A673 (cell line): ENCODE results near the gene DTWD1. TPM values are rescaled to one million over a fixed set of nuclear protein-coding genes. Genes with fewer than 3 reads are reported as not detected.

ENCODE experiments used
- BruUV-seq: library from RNA; stranded (reverse); fragments of 400-500 nt; replicated peaks from 2 replicates; lab custom pipeline; 2021; lab: Mats Ljungman, UMichigan
- CTCF ChIA-PET: fragments of 300-600 bp; sonication (Branson Sonifier 250); formaldehyde crosslinking; loops from one replicate; lab custom pipeline; 2022; ENCODE audit warnings: antibody characterized with exemption; lab: Charles Lee
- POLR2A ChIA-PET: fragments of 300-600 bp; sonication (Branson Sonifier 250); formaldehyde crosslinking; loops from one replicate; lab custom pipeline; 2022; ENCODE audit warnings: antibody characterized with exemption; ENCODE audit not compliant: low non-redundant PET; lab: Charles Lee
- DNase-seq: peaks from one replicate; pipeline ENCODE4 v3.0.0-alpha.2; 2015; ENCODE audit warnings: low spot score
- H3K27ac ChIP-seq: fragments of 200-600 bp; sonication (generic); 2 replicates; pipeline ENCODE4 v1.5.1; 2016; ENCODE audit warnings: mixed run types, low read depth, mild to moderate bottlenecking, mixed read lengths, antibody characterized with exemption, low read length; ENCODE audit not compliant: poor library complexity, severe bottlenecking
- H3K27me3 ChIP-seq: fragments of 200-600 bp; sonication (generic); replicated peaks from 2 replicates; pipeline ENCODE4 v1.6.1; 2017; ENCODE audit warnings: mixed run types, low read depth, mild to moderate bottlenecking, mixed read lengths, antibody characterized with exemption, low read length; ENCODE audit not compliant: insufficient read depth, poor library complexity
- H3K36me3 ChIP-seq: fragments of 200-600 bp; sonication (generic); 2 replicates; pipeline ENCODE4 v1.6.1; 2016; ENCODE audit warnings: mixed run types, mild to moderate bottlenecking, mixed read lengths, antibody characterized with exemption, low read length; ENCODE audit not compliant: insufficient read depth, poor library complexity, severe bottlenecking
- H3K4me1 ChIP-seq: fragments of 200-600 bp; sonication (generic); 2 replicates; pipeline ENCODE4 v1.6.1; 2017; ENCODE audit warnings: mixed run types, mild to moderate bottlenecking, mixed read lengths, antibody characterized with exemption, low read length; ENCODE audit not compliant: insufficient read depth, poor library complexity, severe bottlenecking
- H3K4me3 ChIP-seq: fragments of 200-600 bp; sonication (generic); 2 replicates; pipeline ENCODE4 v1.5.1; 2016; ENCODE audit warnings: low read depth, mixed run types, mild to moderate bottlenecking, mixed read lengths, low read length; ENCODE audit not compliant: poor library complexity, severe bottlenecking
- H3K9me3 ChIP-seq: fragments of 200-600 bp; sonication (generic); 2 replicates; pipeline ENCODE4 v1.6.1; 2016; ENCODE audit warnings: mixed run types, low read depth, mild to moderate bottlenecking, mixed read lengths, antibody characterized with exemption, low read length; ENCODE audit not compliant: poor library complexity, severe bottlenecking
- EZH2 ChIP-seq: fragments of 200-600 bp; sonication (generic); IDR thresholded peaks from 2 replicates; pipeline ENCODE4 v1.6.1; 2017; ENCODE audit warnings: borderline replicate concordance, low read depth, mild to moderate bottlenecking, mixed read lengths, antibody characterized with exemption, low read length; ENCODE audit not compliant: poor library complexity, severe bottlenecking
- intact Hi-C: fragments of 100-400 bp; cut with micrococcal nuclease; formaldehyde crosslinking; loops from one replicate; pipeline ENCODE4 v1.10.0; 2022; ENCODE audit not compliant: unreplicated experiment
- total RNA-seq: library from RNA; stranded (reverse); gene quantifications from 2 replicates; pipeline ENCODE4 v1.2.3, GENCODE V29; 2021
- TF ChIP-seq, protein P1 (sequence below): fragments of 300-800, 200-600 bp; sonication (generic); conservative IDR thresholded peaks from 2 replicates; pipeline ENCODE4 v1.5.1; 2017; ENCODE audit warnings: low read depth, mild to moderate bottlenecking, antibody characterized with exemption, low read length, moderate library complexity, mixed read lengths

The DTWD1 gene
- total RNA-seq, 1 experiment from 2014 or later, result 16.5 TPM

GRCh38 chr15:49620199-49620598 lies 649 bp upstream of the DTWD1 start:
- POLR2A ChIA-PET, result no interaction called here
- H3K4me3 ChIP-seq, result peak overlapping the region; percentile 67
- TF ChIP-seq, protein P1, sequence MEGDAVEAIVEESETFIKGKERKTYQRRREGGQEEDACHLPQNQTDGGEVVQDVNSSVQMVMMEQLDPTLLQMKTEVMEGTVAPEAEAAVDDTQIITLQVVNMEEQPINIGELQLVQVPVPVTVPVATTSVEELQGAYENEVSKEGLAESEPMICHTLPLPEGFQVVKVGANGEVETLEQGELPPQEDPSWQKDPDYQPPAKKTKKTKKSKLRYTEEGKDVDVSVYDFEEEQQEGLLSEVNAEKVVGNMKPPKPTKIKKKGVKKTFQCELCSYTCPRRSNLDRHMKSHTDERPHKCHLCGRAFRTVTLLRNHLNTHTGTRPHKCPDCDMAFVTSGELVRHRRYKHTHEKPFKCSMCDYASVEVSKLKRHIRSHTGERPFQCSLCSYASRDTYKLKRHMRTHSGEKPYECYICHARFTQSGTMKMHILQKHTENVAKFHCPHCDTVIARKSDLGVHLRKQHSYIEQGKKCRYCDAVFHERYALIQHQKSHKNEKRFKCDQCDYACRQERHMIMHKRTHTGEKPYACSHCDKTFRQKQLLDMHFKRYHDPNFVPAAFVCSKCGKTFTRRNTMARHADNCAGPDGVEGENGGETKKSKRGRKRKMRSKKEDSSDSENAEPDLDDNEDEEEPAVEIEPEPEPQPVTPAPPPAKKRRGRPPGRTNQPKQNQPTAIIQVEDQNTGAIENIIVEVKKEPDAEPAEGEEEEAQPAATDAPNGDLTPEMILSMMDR, result no peak
- no peak for TF ChIP-seq EZH2
- H3K27me3 ChIP-seq, result no peaks in the 10 kb centered on the region
- TSS peak; percentile 87 for BruUV-seq
- peak; percentile 17 for DNase-seq
- peaks cover 6% of the 10 kb centered on the region for H3K36me3 ChIP-seq
- H3K4me1 ChIP-seq, result peaks cover 8% of the 10 kb centered on the region
- H3K9me3 ChIP-seq, result no peaks in the 10 kb centered on the region
- CTCF ChIA-PET, result no interaction called here
- H3K27ac ChIP-seq, result peak overlapping the region; percentile 90
- intact Hi-C loops, result loop anchor here (10.0 kb wide), 1 partner anchor 65 kb away; no protein-coding TSS in a partner anchor

DNA sequence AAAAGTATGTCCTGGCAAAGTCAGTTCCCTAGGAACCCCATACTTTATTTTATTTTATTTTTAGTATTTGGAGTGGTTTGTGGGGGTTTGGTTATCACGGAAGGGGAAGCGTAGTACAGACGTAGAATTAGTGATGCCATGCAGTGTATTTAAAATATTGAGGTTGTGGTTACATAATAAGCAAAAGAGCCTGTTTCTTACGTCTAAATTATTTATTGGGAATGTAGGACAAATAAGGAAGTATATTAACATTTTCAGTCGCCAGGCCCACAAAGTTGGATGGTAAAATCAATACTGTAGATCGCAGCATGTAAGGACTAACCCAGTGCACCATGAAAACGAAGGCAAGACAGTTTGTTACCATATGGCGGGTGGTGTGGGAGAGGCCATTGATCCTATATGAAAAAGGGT lies 558 bp downstream of the DTWD1 start:
- Histone ChIP-seq H3K4me1 (peaks cover 8% of the 10 kb centered on the region), H3K4me3 (peak overlapping the region; percentile 67), H3K36me3 (peaks cover 17% of the 10 kb centered on the region), H3K27me3 (no peaks in the 10 kb centered on the region), H3K27ac (peak overlapping the region; percentile 90), H3K9me3 (peaks cover 6% of the 10 kb centered on the region)
- no TSS peak for BruUV-seq
- TF ChIP-seq, protein P1, result no peak
- TF ChIP-seq EZH2, result no peak
- intact Hi-C loops, result loop anchor here (10.0 kb wide), 1 partner anchor 63 kb away; no protein-coding TSS in a partner anchor
- DNase-seq, result peak; percentile 1
- POLR2A ChIA-PET, result no interaction called here
- CTCF ChIA-PET, result no interaction called here

- TSS peak; percentile 63 for BruUV-seq
- peaks cover 6% of the 10 kb centered on the region for H3K9me3 ChIP-seq
- ChIA-PET POLR2A (no interaction called here), CTCF (no interaction called here)
- H3K36me3 ChIP-seq, result peaks cover 17% of the 10 kb centered on the region
- TF ChIP-seq, protein P1, result no peak
- TF ChIP-seq EZH2, result no peak
- no peaks in the 10 kb centered on the region for H3K27me3 ChIP-seq
- H3K4me1 ChIP-seq, result peaks cover 8% of the 10 kb centered on the region
- H3K4me3 ChIP-seq, result peak overlapping the region; percentile 67
- intact Hi-C loops, result loop anchor here (10.0 kb wide), 1 partner anchor 63 kb away; no protein-coding TSS in a partner anchor
- no peak overlapping the region for H3K27ac ChIP-seq
- DNase-seq, result no peak
These were observed 1.0 kb downstream of the DTWD1 start for GRCh38 chr15:49621887-49622286.
